ENCODE results near the gene RASSF1. TPM values are rescaled to one million over a fixed set of nuclear protein-coding genes. Genes with fewer than 3 reads are reported as not detected.

The RASSF1 gene
- total RNA-seq, 1 donor from 2014 or later, result 27.0 TPM

GRCh38 chr3:50345008-50345407 lies 4.4 kb upstream of the RASSF1 start:
- no peak for TF ChIP-seq CTCF (conservative IDR thresholded peaks at IDR 0.05; ENCODE audit: low read depth, low read length)
- H3K4me3 ChIP-seq (ENCODE audit: low read depth, low read length), result peak overlapping the region; percentile 66

GRCh38 chr3:50342813-50343633 lies 2.4 kb upstream of the RASSF1 start:
- DNase-seq (ENCODE audit: low read depth), result no peak
- no peak overlapping the region for H3K4me3 ChIP-seq (ENCODE audit: low read depth, low read length)
- TF ChIP-seq CTCF (conservative IDR thresholded peaks at IDR 0.05; ENCODE audit: low read depth, low read length), result no peak

More at GRCh38 chr3:50345008-50345407, 4.4 kb upstream of the RASSF1 start:
- no peak for DNase-seq (ENCODE audit: low read depth)

- TF ChIP-seq CTCF (conservative IDR thresholded peaks at IDR 0.05; ENCODE audit: low read depth, low read length), result no peak
Measured at GRCh38 chr3:50341996-50342650, 1.5 kb upstream of the RASSF1 start.

GRCh38 chr3:50341537-50341936 lies 901 bp upstream of the RASSF1 start:
- TF ChIP-seq CTCF (conservative IDR thresholded peaks at IDR 0.05; ENCODE audit: low read depth, low read length), result no peak
- DNase-seq (ENCODE audit: low read depth), result no peak
- H3K4me3 ChIP-seq (ENCODE audit: low read depth, low read length), result no peak overlapping the region

More at GRCh38 chr3:50341996-50342650, 1.5 kb upstream of the RASSF1 start:
- H3K4me3 ChIP-seq (ENCODE audit: low read depth, low read length), result no peak overlapping the region
- DNase-seq (ENCODE audit: low read depth), result no peak

GRCh38 chr3:50340147-50340447 lies 539 bp downstream of the RASSF1 start:
- no peak for TF ChIP-seq CTCF (conservative IDR thresholded peaks at IDR 0.05; ENCODE audit: low read depth, low read length)
- no peak overlapping the region for H3K4me3 ChIP-seq (ENCODE audit: low read depth, low read length)
- DNase-seq (ENCODE audit: low read depth), result no peak

GRCh38 chr3:50339485-50340146 lies 1.0 kb downstream of the RASSF1 start:
- DNase-seq (ENCODE audit: low read depth), result no peak
- no peak overlapping the region for H3K4me3 ChIP-seq (ENCODE audit: low read depth, low read length)
- no peak for TF ChIP-seq CTCF (conservative IDR thresholded peaks at IDR 0.05; ENCODE audit: low read depth, low read length)
